Activated naive CD4-positive, alpha-beta T cell (primary cell): ENCODE measurements around the gene THBS2.
"Not testable (repeated sequence)": the region's sequence is repeated elsewhere in the genome, so short reads cannot be mapped to it uniquely, and the experiment has no call there.

Experiments used
- DNase-seq, 4 experiments: peaks; one replicate each; lab custom pipeline; 2025; lab: John Stamatoyannopoulos, UW

THBS2 gene

GRCh38 chr6:169253337-169254238 lies at the start of gene THBS2:
Gene THBS2 (minus strand): TSS chr6:169253846. CDS start chr6:169250784, 3,062 bp downstream.
- DNase-seq: no peak

GRCh38 chr6:169302716-169303115 lies 49.1 kb upstream of the THBS2 start:
- no peak for DNase-seq

- DNase-seq: no peak
These were observed 48.6 kb upstream of the THBS2 start for GRCh38 chr6:169302255-169302654.

- DNase-seq: no peak
These were observed 47.3 kb upstream of the THBS2 start for GRCh38 chr6:169300916-169301315.

GRCh38 chr6:169298626-169299025 lies 45.0 kb upstream of the THBS2 start:
- DNase-seq: not testable (repeated sequence)

- DNase-seq: no peak
These were observed 43.0 kb upstream of the THBS2 start for GRCh38 chr6:169296622-169297021.

- DNase-seq: no peak
These were observed 42.5 kb upstream of the THBS2 start for GRCh38 chr6:169296170-169296569.

GRCh38 chr6:169293196-169293595 lies 39.5 kb upstream of the THBS2 start:
- no peak for DNase-seq

- no peak for DNase-seq
These were observed 38.9 kb upstream of the THBS2 start for GRCh38 chr6:169292338-169293124.

- DNase-seq: no peak
These were observed 38.1 kb upstream of the THBS2 start for GRCh38 chr6:169291646-169292337.

GRCh38 chr6:169291148-169291547 lies 37.5 kb upstream of the THBS2 start:
- no peak for DNase-seq

GRCh38 chr6:169289619-169290339 lies 36.1 kb upstream of the THBS2 start:
- DNase-seq: no peak

GRCh38 chr6:169289257-169289618 lies 35.6 kb upstream of the THBS2 start:
- DNase-seq: no peak

- DNase-seq: no peak
These were observed 34.9 kb upstream of the THBS2 start for GRCh38 chr6:169288591-169288990.

- no peak for DNase-seq
These were observed 34.0 kb upstream of the THBS2 start for GRCh38 chr6:169287675-169288074.

- DNase-seq: no peak
These were observed 33.3 kb upstream of the THBS2 start for GRCh38 chr6:169286961-169287360.

- DNase-seq: no peak
These were observed 31.5 kb upstream of the THBS2 start for GRCh38 chr6:169285165-169285564.

GRCh38 chr6:169283924-169284323 lies 30.3 kb upstream of the THBS2 start:
- DNase-seq: no peak

GRCh38 chr6:169282043-169282442 lies 28.4 kb upstream of the THBS2 start:
- DNase-seq: no peak

GRCh38 chr6:169277619-169278018 lies 24.0 kb upstream of the THBS2 start:
- no peak for DNase-seq

- DNase-seq: no peak
These were observed 21.1 kb upstream of the THBS2 start for GRCh38 chr6:169274781-169275180.

- DNase-seq: no peak
These were observed 19.9 kb upstream of the THBS2 start for GRCh38 chr6:169273511-169273910.
